CD4-positive, alpha-beta T cell (primary cell): Measurements from ENCODE around the gene RBMS3. TPM values are rescaled to one million over a fixed set of nuclear protein-coding genes. Genes with fewer than 3 reads are reported as not detected.

ENCODE experiments used
- ATAC-seq: fragments of 200-7000 bp; cut with Tn5 transposase; one replicate; pipeline ENCODE4 v1.10.0; 2022; ENCODE audit warnings: mild to moderate bottlenecking; ENCODE audit not compliant: poor library complexity
- CTCF ChIA-PET: fragments of 350-600 bp; sonication (Branson Sonifier 250); formaldehyde crosslinking; loops from one replicate; lab custom pipeline; 2021; ENCODE audit warnings: antibody characterized with exemption, inconsistent platforms; lab: Charles Lee
- POLR2A ChIA-PET: fragments of 350-600 bp; sonication (Branson Sonifier 250); formaldehyde crosslinking; loops from one replicate; lab custom pipeline; 2021; ENCODE audit warnings: antibody characterized with exemption, inconsistent platforms; lab: Charles Lee
- DNase-seq, 14 experiments: peaks; one replicate each; pipeline ENCODE4 v3.0.0-alpha.2; 2013 to 2020; ENCODE audit warnings: mixed read lengths in 2 of 14
- H3K27ac ChIP-seq, 2 donors: one replicate each; pipeline versions ENCODE4 v1.5.1 to v1.7.0; 2013; ENCODE audit warnings: low read length in 2 of 2, low read depth in 1 of 2, mild to moderate bottlenecking in 1 of 2
- H3K27me3 ChIP-seq, 2 experiments: 1 replicate in 1 of 2; 2 replicates in 1 of 2; pipeline versions ENCODE4 v1.6.1 to v1.7.0; 2013; ENCODE audit warnings: low read length in 2 of 2, control low read depth in 1 of 2, mild to moderate bottlenecking in 1 of 2, moderate library complexity in 1 of 2; ENCODE audit not compliant: insufficient read depth in 2 of 2, control insufficient read depth in 1 of 2
- H3K36me3 ChIP-seq: one replicate; pipeline ENCODE4 v1.6.1; 2013; ENCODE audit warnings: low read length, control low read depth; ENCODE audit not compliant: insufficient read depth
- H3K4me1 ChIP-seq: one replicate; pipeline ENCODE4 v1.6.1; 2013; ENCODE audit warnings: low read length, control low read depth; ENCODE audit not compliant: insufficient read depth
- H3K4me3 ChIP-seq: one replicate; pipeline ENCODE4 v1.5.1; 2013; ENCODE audit warnings: mild to moderate bottlenecking, low read length, moderate library complexity
- H3K9me3 ChIP-seq, 2 experiments: 1 replicate in 1 of 2; 2 replicates in 1 of 2; pipeline versions ENCODE4 v1.6.1 to v1.7.0; 2013; ENCODE audit warnings: low read length in 2 of 2, mild to moderate bottlenecking in 2 of 2, control low read depth in 1 of 2, moderate library complexity in 1 of 2; ENCODE audit not compliant: control insufficient read depth in 1 of 2, insufficient read depth in 1 of 2
- H3K27ac Mint-ChIP-seq: one replicate; pipeline ENCODE4 v1.8.0; 2020; ENCODE audit warnings: mixed read lengths
- H3K27me3 Mint-ChIP-seq: one replicate; pipeline ENCODE4 v1.8.0; 2021; ENCODE audit warnings: mixed read lengths
- H3K36me3 Mint-ChIP-seq: one replicate; pipeline ENCODE4 v1.8.0; 2021; ENCODE audit warnings: low read depth, mixed read lengths
- H3K4me1 Mint-ChIP-seq: one replicate; pipeline ENCODE4 v1.8.0; 2021; ENCODE audit warnings: low read depth, mixed read lengths
- H3K4me3 Mint-ChIP-seq: one replicate; pipeline ENCODE4 v1.8.0; 2020; ENCODE audit warnings: mild to moderate bottlenecking, mixed read lengths
- H3K9me3 Mint-ChIP-seq: one replicate; pipeline ENCODE4 v1.8.0; 2020; ENCODE audit warnings: mixed read lengths
- intact Hi-C, 2 experiments: fragments of 100-400 bp; cut with DNase I in 1 of 2; cut with micrococcal nuclease in 1 of 2; formaldehyde crosslinking; loops; one replicate each; pipeline versions ENCODE4 v1.15.1 to v1.9.0; 2023 to 2025; cut with DNase I, micrococcal nuclease
- total RNA-seq, 174 experiments: library from RNA in 2 of 174; stranded (reverse) in 2 of 174; gene quantifications; one replicate each; pipeline ENCODE4 v1.2.3 and lab custom pipeline; 2021 to 2026
- TF ChIP-seq, protein P1 (sequence below): fragments of 200-600 bp; IDR thresholded peaks from one replicate; pipeline ENCODE4 v1.8.0; 2022; ENCODE audit warnings: antibody characterized with exemption, mild to moderate bottlenecking

Gene RBMS3
- total RNA-seq, 2 experiments from 2014 or later = 1.6 to 1.7 TPM

DNA sequence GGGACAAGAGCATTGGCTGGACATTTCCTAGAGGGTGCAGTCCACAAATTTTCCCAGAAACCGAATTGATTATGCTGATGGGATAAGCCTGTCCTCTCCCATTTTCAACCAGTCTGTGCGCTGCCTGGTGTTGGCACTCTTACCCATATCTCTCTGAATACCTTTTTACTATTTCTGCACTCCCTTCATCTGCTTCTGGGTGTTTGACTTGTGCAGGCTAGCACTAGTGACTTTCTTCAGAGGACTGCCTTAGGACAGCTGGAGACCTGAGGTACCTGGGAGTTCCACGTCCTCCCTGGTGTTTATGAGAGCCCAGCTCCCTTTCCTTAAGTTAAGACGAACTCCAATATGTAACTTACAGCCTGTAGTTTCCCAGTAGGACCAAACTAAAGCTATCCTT, 50.2 kb downstream of the RBMS3 start:
- Mint-ChIP-seq H3K4me1 (no peaks in the 10 kb centered on the region), H3K9me3 (no peaks in the 10 kb centered on the region), H3K27ac (no peak overlapping the region), H3K36me3 (no peaks in the 10 kb centered on the region), H3K27me3 (no peaks in the 10 kb centered on the region), H3K4me3 (no peak overlapping the region)
- Histone ChIP-seq H3K27me3 (no peaks in the 10 kb centered on the region), H3K4me3 (no peak overlapping the region), H3K9me3 (peaks cover 0 to 4% of the 10 kb centered on the region in 2 experiments), H3K27ac (no peak overlapping the region), H3K4me1 (no peaks in the 10 kb centered on the region), H3K36me3 (no peaks in the 10 kb centered on the region)
- POLR2A ChIA-PET = no interaction called here
- DNase-seq = no peak
- no peak for ATAC-seq
- intact Hi-C loops = no loop called here
- CTCF ChIA-PET = no interaction called here
- TF ChIP-seq, protein P1, sequence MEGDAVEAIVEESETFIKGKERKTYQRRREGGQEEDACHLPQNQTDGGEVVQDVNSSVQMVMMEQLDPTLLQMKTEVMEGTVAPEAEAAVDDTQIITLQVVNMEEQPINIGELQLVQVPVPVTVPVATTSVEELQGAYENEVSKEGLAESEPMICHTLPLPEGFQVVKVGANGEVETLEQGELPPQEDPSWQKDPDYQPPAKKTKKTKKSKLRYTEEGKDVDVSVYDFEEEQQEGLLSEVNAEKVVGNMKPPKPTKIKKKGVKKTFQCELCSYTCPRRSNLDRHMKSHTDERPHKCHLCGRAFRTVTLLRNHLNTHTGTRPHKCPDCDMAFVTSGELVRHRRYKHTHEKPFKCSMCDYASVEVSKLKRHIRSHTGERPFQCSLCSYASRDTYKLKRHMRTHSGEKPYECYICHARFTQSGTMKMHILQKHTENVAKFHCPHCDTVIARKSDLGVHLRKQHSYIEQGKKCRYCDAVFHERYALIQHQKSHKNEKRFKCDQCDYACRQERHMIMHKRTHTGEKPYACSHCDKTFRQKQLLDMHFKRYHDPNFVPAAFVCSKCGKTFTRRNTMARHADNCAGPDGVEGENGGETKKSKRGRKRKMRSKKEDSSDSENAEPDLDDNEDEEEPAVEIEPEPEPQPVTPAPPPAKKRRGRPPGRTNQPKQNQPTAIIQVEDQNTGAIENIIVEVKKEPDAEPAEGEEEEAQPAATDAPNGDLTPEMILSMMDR = no peak

DNA sequence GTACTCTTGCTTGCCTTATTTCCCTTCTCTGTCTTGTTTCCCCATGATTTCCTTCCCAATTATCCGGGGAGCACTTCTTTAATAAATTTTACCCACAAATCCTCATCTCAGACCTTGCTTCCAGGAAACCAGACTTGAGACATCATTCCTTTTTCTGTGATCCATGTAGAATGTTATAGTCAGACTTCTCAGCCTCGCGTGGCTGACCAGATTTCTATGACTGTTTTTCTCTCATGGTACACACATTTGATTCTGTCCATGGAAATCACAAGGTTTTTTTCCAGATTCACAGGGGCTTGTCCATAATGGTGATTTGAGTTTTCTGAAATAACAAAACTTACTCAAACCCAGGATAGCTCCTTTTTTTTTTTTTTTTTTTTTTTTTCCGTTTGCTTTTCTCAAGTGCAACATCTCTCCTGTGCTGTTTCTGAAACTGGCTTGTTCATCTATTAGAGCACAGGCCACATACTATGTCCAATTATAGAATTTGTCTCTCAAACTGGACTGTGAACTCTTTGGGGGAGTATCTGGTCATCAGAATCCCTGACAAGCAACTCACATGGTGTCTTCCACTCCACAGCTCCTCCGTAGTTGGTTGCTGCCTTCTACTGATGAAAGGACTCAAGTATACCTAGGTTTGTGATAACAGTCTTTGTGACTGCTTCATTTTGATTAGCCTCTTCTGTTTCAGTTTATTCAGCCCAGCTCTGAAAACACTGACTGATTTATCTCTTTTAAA, 50.8 kb downstream of the RBMS3 start:
- ChIA-PET POLR2A (no interaction called here), CTCF (no interaction called here)
- Mint-ChIP-seq H3K36me3 (no peaks in the 10 kb centered on the region), H3K4me3 (no peak overlapping the region), H3K27me3 (no peaks in the 10 kb centered on the region), H3K9me3 (no peaks in the 10 kb centered on the region), H3K27ac (no peak overlapping the region), H3K4me1 (no peaks in the 10 kb centered on the region)
- Histone ChIP-seq H3K36me3 (no peaks in the 10 kb centered on the region), H3K9me3 (peaks cover 0 to 3% of the 10 kb centered on the region in 2 experiments), H3K4me3 (no peak overlapping the region), H3K27me3 (no peaks in the 10 kb centered on the region), H3K4me1 (no peaks in the 10 kb centered on the region), H3K27ac (no peak overlapping the region)
- DNase-seq (no peak), ATAC-seq (no peak)
- intact Hi-C loops = no loop called here
- TF ChIP-seq, protein P1 = no peak

DNA sequence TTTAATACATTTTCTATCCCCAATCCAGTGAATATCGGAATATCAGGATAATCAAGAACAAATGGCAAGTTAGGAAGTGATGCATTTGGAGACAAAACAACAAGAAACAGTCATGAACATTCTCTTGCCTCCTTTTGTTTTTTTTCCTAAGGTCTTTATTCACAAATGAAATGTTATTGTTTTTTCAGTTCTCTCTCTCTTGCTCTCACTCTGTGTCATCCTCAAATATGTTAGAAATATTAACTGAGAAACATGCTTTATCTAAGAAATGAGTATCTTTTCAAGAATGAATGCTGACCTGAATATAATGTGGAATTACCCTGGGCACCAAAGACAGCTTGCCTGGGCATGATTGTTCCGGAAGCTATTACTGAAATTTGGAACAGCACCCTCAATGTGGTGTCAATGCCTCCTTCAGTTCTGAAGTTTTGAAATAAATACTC, 51.3 kb downstream of the RBMS3 start:
- no peak overlapping the region for H3K4me3 ChIP-seq
- no peak overlapping the region for H3K27ac ChIP-seq
- CTCF ChIA-PET = no interaction called here
- H3K4me1 Mint-ChIP-seq = no peaks in the 10 kb centered on the region
- no peaks in the 10 kb centered on the region for H3K4me1 ChIP-seq
- POLR2A ChIA-PET = no interaction called here
- H3K27ac Mint-ChIP-seq = no peak overlapping the region
- H3K36me3 ChIP-seq = no peaks in the 10 kb centered on the region
- TF ChIP-seq, protein P1 = no peak
- intact Hi-C loops = no loop called here
- ATAC-seq (no peak), DNase-seq (no peak)
- H3K27me3 ChIP-seq = no peaks in the 10 kb centered on the region
- no peaks in the 10 kb centered on the region for H3K27me3 Mint-ChIP-seq
- H3K4me3 Mint-ChIP-seq = no peak overlapping the region
- H3K9me3 ChIP-seq = no peaks in the 10 kb centered on the region
- H3K36me3 Mint-ChIP-seq = no peaks in the 10 kb centered on the region
- H3K9me3 Mint-ChIP-seq = no peaks in the 10 kb centered on the region
